GM12873 (cell line): ENCODE measurements around the gene USP37.

Source experiments
- TF ChIP-seq, protein P1 (sequence below): IDR thresholded peaks from 2 replicates; pipeline ENCODE4 v1.5.1; 2012; ENCODE audit warnings: low read depth, mild to moderate bottlenecking, moderate library complexity, low read length, control low read depth; ENCODE audit not compliant: insufficient read depth; ENCODE audit errors: missing control alignments

The USP37 gene

DNA sequence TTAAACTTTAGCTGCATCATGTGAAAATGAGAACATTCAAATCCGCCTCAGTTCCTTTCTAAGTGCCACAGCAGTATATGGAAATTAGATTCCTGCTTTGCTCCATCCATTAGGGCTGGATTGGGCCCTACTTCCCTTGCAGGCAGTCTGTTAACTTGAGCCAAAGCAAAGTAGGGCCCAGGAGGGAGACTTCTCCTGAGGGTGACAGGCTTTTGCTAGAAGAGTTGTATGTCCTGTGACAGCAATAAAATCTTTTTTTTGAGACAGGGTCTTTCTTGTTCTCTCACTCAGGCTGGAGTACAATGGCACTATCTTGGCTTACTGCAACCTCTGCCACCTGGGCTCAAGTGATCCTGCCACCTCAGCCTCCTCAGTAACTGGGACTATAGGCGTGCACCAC lies 121.1 kb downstream of the USP37 start:
- TF ChIP-seq, protein P1, sequence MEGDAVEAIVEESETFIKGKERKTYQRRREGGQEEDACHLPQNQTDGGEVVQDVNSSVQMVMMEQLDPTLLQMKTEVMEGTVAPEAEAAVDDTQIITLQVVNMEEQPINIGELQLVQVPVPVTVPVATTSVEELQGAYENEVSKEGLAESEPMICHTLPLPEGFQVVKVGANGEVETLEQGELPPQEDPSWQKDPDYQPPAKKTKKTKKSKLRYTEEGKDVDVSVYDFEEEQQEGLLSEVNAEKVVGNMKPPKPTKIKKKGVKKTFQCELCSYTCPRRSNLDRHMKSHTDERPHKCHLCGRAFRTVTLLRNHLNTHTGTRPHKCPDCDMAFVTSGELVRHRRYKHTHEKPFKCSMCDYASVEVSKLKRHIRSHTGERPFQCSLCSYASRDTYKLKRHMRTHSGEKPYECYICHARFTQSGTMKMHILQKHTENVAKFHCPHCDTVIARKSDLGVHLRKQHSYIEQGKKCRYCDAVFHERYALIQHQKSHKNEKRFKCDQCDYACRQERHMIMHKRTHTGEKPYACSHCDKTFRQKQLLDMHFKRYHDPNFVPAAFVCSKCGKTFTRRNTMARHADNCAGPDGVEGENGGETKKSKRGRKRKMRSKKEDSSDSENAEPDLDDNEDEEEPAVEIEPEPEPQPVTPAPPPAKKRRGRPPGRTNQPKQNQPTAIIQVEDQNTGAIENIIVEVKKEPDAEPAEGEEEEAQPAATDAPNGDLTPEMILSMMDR: no peak

DNA sequence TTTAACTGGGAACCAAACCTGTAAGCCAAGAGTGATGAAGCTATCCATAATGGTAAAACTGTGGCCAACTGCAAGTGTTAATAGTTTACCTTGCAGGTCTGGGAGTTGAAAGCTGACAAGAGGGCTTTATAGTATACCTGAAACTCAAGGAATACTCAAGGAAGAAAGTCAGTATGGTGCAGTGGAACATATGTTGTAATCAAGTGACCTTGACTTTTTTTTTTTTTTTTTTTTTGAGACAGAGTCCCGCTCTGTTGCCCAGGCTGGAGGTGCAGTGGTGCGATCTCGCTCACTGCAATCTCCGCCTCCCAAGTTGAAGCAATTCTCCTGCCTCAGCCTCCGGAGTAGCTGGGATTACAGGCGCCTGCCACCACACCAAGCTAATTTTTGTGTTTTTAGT lies 121.6 kb downstream of the USP37 start:
- TF ChIP-seq, protein P1: no peak

DNA sequence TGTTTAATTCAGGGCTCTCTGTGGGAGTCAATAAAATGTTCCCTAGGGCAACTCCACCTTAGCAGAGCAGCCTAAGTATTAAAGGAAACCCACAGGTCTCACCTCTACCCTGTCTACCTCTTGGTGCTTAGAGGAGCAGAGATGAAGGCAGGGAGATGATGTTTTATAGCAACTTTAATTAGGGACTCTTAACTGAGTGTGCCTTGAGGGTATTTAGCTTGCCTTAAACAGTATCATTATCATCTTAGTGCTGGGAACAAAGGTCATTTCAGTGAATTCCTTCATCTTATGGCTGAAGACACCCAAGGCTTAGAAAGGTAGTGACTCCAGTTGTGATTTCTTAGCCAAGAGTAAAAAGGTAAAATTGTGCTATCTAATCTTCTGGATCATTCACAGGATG lies 122.5 kb downstream of the USP37 start:
- TF ChIP-seq, protein P1: no peak

DNA sequence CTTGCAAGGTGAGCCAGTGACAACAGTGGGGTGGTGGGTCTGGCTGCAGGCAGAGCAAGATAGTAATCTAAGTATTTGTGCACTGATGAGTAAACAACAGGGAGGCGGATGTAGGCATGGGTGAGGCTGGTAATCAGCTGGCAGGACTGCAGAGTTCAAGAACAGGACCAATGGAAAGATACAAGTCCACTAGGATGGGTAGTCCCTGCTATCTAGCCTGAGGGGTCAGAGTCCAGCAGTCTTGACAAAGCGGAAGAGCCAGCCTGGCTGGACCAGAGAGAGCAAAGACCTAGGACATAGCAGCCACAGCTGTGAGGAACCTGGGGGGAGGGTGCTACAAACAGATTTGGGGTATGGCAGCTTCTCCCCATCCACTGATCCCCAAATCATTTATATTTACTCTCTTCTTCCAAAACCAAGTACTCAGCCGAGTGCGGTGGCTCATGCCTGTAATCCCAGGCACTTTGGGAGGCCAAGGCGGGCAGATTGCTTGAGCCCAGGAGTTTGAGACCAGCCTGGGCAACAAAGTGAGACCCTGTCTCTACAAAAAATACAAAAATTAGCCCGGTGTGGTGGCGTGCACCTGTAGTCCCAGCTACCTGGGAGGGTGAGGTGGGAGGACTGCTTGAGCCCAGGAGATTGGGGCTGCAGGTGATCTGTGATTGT lies 123.3 kb downstream of the USP37 start:
- TF ChIP-seq, protein P1: no peak

DNA sequence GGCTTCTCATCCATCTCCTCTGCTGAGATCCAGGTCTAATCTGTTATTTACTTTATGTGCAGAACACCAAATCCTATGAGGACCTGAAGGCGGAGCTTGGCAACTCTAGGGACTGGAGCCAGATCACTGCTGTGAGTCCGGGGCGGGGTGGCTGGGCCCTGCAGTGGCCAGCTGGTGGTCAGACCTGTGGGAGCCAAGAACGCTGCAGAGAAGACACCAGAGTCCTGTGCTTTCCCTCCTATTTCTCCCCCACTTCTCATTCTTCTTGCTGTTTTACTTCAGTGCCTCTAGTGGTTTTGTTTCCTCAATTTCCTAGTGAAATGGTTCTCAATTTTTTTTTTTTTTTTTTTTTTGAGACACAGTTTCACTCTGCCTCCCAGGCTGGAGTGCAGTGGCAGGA lies 129.6 kb downstream of the USP37 start:
- TF ChIP-seq, protein P1: no peak

DNA sequence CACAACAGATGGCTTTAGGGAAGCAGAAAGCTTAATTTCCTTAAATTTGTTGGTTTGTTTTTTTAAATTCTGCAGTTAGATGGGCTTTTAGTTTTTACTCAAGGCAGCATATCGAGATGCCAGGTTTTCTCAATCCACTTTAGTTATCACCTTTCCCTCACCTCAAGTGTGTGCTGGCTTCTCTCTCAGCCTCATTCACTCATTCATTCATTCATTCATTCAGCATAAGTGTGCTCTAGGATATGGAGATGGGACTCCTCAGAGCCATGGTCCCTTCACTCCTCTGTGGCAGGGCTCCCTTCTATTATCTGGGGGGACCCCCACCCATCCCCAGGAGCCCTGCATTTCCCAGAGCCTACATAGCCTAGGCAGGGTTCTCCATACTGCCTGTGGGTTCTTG lies 130.2 kb downstream of the USP37 start:
- TF ChIP-seq, protein P1: no peak

DNA sequence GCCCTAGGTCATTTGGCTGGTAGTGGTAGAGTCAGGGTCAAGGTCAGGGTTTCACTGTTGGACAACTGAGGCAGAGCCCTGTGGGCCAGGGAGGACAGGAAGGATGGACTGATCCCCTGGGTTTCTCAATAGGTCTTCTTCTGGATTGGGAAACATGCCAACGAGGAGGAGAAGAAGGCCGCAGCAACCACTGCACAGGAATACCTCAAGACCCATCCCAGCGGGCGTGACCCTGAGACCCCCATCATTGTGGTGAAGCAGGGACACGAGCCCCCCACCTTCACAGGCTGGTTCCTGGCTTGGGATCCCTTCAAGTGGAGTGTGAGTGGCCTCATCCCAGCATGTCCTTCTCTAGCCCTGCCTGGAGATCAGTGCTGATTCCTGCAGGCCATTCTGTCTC lies 131.2 kb downstream of the USP37 start:
- TF ChIP-seq, protein P1: no peak
